OCI-LY3 (cell line): ENCODE measurements around the gene RNASET2.

Source experiments
- CTCF ChIP-seq: fragments of 200-600, 300-600 bp; sonication (generic); IDR thresholded peaks from 2 replicates; pipeline ENCODE4 v1.5.1; 2014; ENCODE audit warnings: antibody characterized with exemption, low read length, low read depth
- EZH2phosphoT487 ChIP-seq: fragments of 200-600 bp; shearing (Covaris generic); IDR thresholded peaks from 2 replicates; pipeline ENCODE4 v1.6.1; 2018; ENCODE audit warnings: antibody characterized with exemption, mixed run types, low read depth

- no peak for TF ChIP-seq CTCF
- TF ChIP-seq EZH2phosphoT487: no peak
Observed at GRCh38 chr6:166970776-166971175, 14.4 kb upstream of the RNASET2 start.
